Ectodermal cell (in vitro differentiated cells): ENCODE data around the gene SARS2.
"Not testable (repeated sequence)": the region's sequence is repeated elsewhere in the genome, so short reads cannot be mapped to it uniquely, and the experiment has no call there.

Experiments used
- H3K27ac ChIP-seq: 2 replicates; pipeline ENCODE4 v1.7.0; 2013; ENCODE audit warnings: mild to moderate bottlenecking, low read depth, low read length; ENCODE audit not compliant: insufficient read depth, poor library complexity, severe bottlenecking
- H3K27me3 ChIP-seq: 2 replicates; pipeline ENCODE4 v1.7.0; 2013; ENCODE audit warnings: mild to moderate bottlenecking, low read length; ENCODE audit not compliant: insufficient read depth, control insufficient read depth, poor library complexity, severe bottlenecking
- H3K36me3 ChIP-seq: one replicate; pipeline ENCODE4 v1.7.0; 2013; ENCODE audit warnings: low read length; ENCODE audit not compliant: control insufficient read depth, insufficient read depth
- H3K4me1 ChIP-seq: one replicate; pipeline ENCODE4 v1.7.0; 2013; ENCODE audit warnings: low read length; ENCODE audit not compliant: control insufficient read depth, insufficient read depth
- H3K4me3 ChIP-seq: 2 replicates; pipeline ENCODE4 v1.7.0; 2013; ENCODE audit warnings: low read depth, low read length, control low read depth; ENCODE audit not compliant: insufficient read depth
- H3K9me3 ChIP-seq: 2 replicates; pipeline ENCODE4 v1.7.0; 2013; ENCODE audit warnings: mild to moderate bottlenecking, low read length, moderate library complexity; ENCODE audit not compliant: control insufficient read depth
- WGBS, 2 experiments: methylation state at CpG; one replicate each; pipeline ENCODE4 v1.1.7; 2013; ENCODE audit warnings: missing lambda C conversion rate in 2 of 2; 5-methylcytosine and 5-hydroxymethylcytosine counted together

Gene SARS2

DNA sequence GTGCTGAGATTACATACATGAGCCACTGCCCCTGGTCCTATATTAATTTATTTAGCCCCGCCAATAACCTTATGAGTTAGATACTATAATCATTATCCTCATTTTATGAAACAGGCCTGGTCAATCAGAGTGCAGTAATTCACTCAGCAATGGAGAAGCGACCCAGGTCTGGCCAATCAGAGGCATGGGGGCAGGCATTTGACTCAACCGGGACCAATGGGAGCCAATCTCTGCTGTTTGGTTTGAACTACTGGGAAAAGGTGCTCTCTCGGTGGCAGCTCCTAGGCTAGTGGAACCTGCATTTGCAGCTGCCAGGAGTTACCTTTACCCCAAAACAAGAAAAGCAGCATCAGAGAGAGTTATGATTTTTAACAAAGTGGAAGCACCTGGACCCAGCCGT lies 37.7 kb downstream of the SARS2 start:
- Histone ChIP-seq H3K27ac (no peak overlapping the region), H3K4me3 (no peak overlapping the region), H3K27me3 (no peaks in the 10 kb centered on the region), H3K4me1 (peaks cover 4% of the 10 kb centered on the region), H3K36me3 (no peaks in the 10 kb centered on the region), H3K9me3 (no peaks in the 10 kb centered on the region)
- 89 to 92% methylated on average over 5 of the region's 5 CpGs for WGBS, 2 experiments

DNA sequence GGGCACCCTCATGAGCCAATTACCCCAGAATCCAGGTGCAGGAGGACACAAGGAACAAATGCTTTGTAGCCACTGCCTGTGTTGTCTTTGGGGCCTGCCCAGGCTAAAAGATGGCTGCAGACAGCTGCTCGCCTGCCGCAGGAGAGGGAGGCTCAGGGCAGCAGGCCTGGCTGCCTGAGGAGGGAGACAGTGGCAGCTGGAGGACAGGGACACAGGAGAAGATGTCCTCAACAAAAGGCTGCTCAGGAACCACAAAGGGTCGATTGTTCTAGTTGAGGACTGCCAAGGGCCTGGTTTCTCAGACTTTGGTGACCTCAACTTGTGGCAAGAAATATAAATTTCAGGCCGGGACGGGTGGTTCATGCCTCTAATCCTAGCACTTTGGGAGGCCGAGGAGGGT lies 38.8 kb downstream of the SARS2 start:
- H3K27ac ChIP-seq: no peak overlapping the region
- H3K36me3 ChIP-seq: no peaks in the 10 kb centered on the region
- no peaks in the 10 kb centered on the region for H3K9me3 ChIP-seq
- H3K4me1 ChIP-seq: peaks cover 4% of the 10 kb centered on the region
- WGBS, 2 experiments: 84 to 92% methylated on average over 6 of the region's 6 CpGs
- H3K4me3 ChIP-seq: no peak overlapping the region
- no peaks in the 10 kb centered on the region for H3K27me3 ChIP-seq

DNA sequence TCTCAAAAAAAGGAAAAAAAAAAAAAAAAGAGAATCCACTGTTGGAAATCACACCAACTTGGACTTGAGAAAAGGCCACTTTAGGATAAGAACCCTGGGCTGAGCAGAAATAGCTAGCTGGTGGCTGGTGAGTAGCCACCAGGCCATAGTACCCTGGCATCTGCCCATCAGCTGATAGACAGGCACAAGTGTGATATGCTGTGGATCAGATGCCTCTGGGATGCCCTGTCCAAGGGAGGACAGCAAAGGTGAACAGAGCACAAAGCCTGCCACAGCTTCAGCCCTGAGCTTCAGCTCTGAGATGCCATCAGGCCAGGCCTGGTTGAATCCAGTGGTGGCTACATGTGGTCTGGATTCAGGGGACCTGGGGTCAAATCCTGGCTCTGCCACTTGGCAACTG lies 39.9 kb downstream of the SARS2 start:
- Histone ChIP-seq H3K27ac (no peak overlapping the region), H3K27me3 (no peaks in the 10 kb centered on the region), H3K4me3 (no peak overlapping the region), H3K36me3 (no peaks in the 10 kb centered on the region), H3K9me3 (no peaks in the 10 kb centered on the region), H3K4me1 (peaks cover 4% of the 10 kb centered on the region)

DNA sequence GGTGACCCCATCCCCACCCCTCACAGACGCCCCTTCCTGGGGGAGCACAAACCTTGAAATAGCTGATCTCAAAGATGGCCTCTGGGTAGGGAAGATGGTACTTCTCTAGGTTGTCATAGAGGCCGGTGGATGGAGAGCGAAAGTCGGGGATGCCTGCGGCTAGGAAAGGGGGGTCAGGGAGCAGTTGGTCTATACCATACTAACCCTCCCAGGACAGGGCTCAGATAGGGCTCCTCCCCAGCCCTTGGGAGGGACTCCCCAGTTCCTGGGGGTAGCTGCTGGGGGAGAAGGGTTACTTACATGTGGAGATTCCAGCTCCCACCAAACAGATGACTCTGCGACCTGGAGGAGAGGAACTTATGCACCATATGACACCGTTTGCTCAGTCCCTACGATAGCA lies 40.8 kb downstream of the SARS2 start:
- peaks cover 4% of the 10 kb centered on the region for H3K4me1 ChIP-seq
- H3K4me3 ChIP-seq: no peak overlapping the region
- no peaks in the 10 kb centered on the region for H3K9me3 ChIP-seq
- H3K36me3 ChIP-seq: no peaks in the 10 kb centered on the region
- no peak overlapping the region for H3K27ac ChIP-seq
- 92 to 96% methylated on average over 8 of the region's 8 CpGs for WGBS, 2 experiments
- H3K27me3 ChIP-seq: no peaks in the 10 kb centered on the region

DNA sequence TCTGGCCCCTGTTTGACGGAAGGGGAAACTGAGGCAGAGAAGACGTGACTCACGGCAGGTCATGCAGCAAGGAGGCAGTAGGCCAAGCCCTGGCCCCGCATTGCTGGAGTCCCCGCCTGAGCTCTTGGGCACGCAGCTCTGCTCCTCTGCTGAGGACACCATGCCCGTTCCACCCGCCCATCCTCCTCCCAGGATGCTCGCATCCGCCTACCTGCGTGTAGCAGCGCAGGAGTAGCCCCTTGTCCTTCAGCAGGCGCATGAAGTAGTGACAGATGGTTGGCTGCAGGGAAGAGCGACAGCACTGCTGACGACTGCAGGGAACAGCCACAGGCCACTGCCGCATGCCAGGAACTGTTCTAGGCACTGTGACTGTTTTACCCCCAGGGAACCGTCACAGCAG lies 41.7 kb downstream of the SARS2 start:
- no peak overlapping the region for H3K4me3 ChIP-seq
- no peak overlapping the region for H3K27ac ChIP-seq
- H3K9me3 ChIP-seq: no peaks in the 10 kb centered on the region
- no peaks in the 10 kb centered on the region for H3K36me3 ChIP-seq
- WGBS, 2 experiments: 94 to 95% methylated on average over 17 of the region's 17 CpGs
- no peaks in the 10 kb centered on the region for H3K27me3 ChIP-seq
- peaks cover 4% of the 10 kb centered on the region for H3K4me1 ChIP-seq

DNA sequence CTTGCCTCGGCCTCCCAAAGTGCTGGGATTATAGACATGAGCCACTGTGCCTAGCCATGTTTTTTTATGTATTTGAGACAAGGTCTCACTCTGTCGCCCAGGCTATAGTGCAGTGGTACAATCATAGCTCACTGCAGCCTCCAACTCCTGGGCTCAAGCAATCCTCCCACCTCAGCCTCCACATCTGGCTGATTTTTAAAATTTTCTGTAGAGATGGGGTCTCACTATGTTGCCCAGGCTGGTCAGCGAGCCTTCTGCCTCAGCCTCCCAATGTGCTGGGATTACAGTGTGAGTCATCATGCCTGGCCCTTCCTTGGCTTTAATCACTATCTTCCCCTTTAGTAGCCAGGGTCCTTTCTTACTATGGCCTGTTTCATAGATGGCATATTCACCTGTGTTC lies 45.9 kb downstream of the SARS2 start:
- WGBS, 2 experiments: 88 to 89% methylated on average over 3 of the region's 3 CpGs
- not testable (repeated sequence) for H3K27me3 ChIP-seq, H3K36me3 ChIP-seq, H3K9me3 ChIP-seq, H3K27ac ChIP-seq, H3K4me3 ChIP-seq, H3K4me1 ChIP-seq

DNA sequence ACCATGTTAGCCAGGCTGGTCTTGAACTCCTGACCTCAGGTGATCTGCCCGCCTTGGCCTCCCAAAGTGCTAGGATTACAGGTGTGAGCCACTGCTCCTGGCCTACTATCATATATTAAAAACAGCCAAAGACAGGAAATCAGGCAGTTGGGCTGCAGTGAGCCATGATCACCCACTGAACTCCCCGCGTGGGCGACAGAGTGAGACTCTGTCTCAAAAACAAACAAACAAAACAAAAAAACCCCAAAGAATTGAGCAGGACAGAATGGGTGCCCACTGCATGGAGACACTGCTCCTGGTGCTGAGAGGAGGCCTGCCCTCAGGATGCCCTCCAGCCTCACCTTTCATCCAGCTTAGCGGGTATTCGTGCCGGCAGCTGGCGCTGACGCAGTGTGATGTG lies 47.3 kb downstream of the SARS2 start:
- 93% methylated on average over 9 of the region's 9 CpGs for WGBS, 2 experiments
- Histone ChIP-seq H3K9me3 (no peaks in the 10 kb centered on the region), H3K27me3 (no peaks in the 10 kb centered on the region), H3K4me3 (no peak overlapping the region), H3K27ac (no peak overlapping the region), H3K4me1 (peaks cover 5% of the 10 kb centered on the region), H3K36me3 (no peaks in the 10 kb centered on the region)

DNA sequence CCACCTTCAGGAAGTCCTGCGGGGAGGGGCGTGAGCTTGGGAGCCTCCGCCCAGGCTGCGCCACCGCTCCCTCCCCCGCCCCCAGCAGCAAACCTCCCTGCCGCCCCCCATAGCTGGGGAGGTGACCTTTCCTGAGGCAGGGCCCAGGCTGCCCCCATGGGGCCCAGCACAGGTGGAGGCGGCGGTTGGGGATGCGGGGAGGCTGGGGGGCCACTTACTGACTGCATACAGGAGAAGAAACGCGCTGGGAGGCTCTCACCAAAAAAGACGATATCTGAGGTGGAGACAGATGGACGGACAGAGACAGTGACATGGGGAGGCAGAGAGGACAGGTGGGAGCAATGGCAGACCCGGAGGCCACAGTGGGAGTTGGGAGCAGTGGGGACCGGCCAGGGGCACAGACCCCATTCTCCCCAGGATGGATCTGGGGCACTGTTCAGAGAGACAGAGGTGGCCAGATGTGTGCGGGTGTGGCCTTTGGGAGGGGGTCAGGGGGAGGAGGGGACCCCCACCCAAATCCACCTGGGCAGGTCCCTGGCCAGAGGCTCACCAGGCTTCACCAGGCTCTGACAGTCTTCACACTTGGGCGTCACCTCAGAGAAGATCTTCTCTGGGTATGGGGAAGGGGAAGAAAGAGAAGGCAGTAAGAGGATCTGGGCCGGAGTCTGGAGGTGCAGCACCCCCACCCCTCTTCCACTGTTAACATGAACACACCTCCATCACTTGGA lies 49.5 kb downstream of the SARS2 start:
- 88 to 90% methylated on average over 17 to 19 of the region's 19 CpGs for WGBS, 2 experiments
- no peaks in the 10 kb centered on the region for H3K36me3 ChIP-seq
- no peaks in the 10 kb centered on the region for H3K9me3 ChIP-seq
- no peak overlapping the region for H3K4me3 ChIP-seq
- H3K27ac ChIP-seq: no peak overlapping the region
- H3K4me1 ChIP-seq: peaks cover 9% of the 10 kb centered on the region
- H3K27me3 ChIP-seq: no peaks in the 10 kb centered on the region

DNA sequence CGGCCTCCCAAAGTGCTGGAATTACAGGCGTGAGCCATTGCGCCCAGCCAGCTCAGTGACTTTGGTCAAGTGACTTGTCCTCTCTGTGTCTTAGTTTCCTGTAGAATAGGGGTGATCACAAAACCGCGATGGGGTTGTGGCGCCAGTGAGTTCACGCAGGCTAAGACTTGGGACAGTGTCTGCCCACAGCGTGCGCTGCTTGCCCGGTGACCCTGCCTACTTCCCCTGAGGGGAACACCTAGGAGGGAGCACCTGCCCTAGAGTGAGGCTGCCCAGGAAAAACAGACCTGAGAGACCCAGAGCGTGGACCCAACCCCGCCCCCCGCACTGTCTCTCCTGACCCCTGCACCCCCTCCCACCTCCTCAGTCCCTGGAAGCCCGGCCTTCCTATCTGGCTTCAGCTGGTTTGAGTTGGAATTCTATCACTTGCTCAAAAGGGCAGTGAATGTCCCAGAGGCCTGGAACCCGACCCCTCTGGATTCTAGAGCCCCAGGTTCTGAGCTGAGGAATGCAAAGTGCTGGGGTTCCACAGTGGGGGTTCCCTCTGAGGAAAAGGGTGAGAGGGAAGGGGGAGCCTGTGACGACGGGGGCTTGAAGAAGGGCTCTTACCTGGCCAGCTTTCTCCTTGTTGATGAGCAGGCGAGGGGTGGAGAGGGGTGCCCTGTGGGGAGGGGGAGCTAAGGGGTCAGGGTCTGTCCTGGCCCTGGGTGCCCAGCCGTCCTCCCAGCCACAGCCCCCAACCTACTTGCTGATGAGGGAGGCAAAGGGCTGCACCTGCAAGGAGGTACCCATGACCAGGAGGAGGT lies 50.3 kb downstream of the SARS2 start:
- Histone ChIP-seq H3K4me3 (no peak overlapping the region), H3K9me3 (no peaks in the 10 kb centered on the region), H3K27me3 (no peaks in the 10 kb centered on the region), H3K36me3 (no peaks in the 10 kb centered on the region), H3K27ac (no peak overlapping the region), H3K4me1 (peaks cover 9% of the 10 kb centered on the region)
- 86 to 90% methylated on average over 19 of the region's 19 CpGs for WGBS, 2 experiments

DNA sequence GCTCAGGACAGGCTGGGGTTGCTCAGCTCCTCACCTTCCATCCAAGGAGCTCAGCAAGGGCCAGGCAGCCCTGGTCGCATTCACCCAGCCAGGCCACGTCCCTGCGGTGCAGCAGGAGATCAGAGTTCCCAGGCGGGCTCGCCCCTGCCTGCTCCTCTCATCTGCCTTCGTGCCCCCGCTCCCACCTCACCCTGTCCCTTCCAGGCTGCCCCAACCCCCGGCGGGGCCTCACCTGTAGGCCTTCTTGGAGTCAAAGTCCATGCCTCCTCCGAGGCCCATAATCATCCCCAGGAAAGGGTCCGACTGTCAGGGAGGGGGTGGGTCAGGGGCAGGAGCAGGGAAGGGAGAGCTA lies 51.2 kb downstream of the SARS2 start:
- no peaks in the 10 kb centered on the region for H3K27me3 ChIP-seq
- H3K9me3 ChIP-seq: no peaks in the 10 kb centered on the region
- 87 to 92% methylated on average over 11 of the region's 11 CpGs for WGBS, 2 experiments
- peaks cover 9% of the 10 kb centered on the region for H3K4me1 ChIP-seq
- H3K36me3 ChIP-seq: no peaks in the 10 kb centered on the region
- no peak overlapping the region for H3K27ac ChIP-seq
- no peak overlapping the region for H3K4me3 ChIP-seq
